ENCODE measurements around the gene PFDN4. TPM values are rescaled to one million over a fixed set of nuclear protein-coding genes. Genes with fewer than 3 reads are reported as not detected.
"Not testable (repeated sequence)": the region's sequence is repeated elsewhere in the genome, so short reads cannot be mapped to it uniquely, and the experiment has no call there.

Gene PFDN4
- polyA plus RNA-seq, 3 donors: 30.4 to 56.3 (median 35.4) TPM

DNA sequence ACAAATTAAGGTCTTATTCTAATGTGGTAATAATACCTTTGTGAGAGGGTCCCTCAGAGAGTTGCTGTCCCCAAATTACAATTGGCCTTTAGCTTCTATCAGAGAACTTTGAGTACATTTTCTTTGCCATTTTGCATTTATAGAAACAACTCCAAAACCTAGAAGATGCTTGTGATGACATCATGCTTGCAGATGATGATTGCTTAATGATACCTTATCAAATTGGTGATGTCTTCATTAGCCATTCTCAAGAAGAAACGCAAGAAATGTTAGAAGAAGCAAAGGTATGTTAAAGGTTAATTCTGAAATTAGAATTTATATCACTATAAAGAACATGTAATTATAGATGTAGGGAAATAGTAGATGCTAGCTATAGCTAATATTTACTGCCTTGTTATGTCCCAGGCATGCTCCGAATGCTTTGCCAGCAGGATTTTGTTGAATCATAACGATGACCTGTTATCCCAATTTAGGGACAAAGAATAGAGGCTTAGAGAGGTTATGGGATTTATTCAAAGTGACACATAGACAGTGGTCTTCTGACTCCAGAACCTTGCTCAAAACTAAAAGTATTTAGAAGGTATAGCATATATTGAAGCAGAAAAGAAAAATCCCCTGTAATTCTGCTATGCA, 7.4 kb downstream of the PFDN4 start:
- no peak overlapping the region for H3K27ac ChIP-seq (ENCODE audit: low read depth, low read length)
- WGBS, 3 donors: 87 to 93% (median 91%) methylated on average over 3 of the region's 3 CpGs

DNA sequence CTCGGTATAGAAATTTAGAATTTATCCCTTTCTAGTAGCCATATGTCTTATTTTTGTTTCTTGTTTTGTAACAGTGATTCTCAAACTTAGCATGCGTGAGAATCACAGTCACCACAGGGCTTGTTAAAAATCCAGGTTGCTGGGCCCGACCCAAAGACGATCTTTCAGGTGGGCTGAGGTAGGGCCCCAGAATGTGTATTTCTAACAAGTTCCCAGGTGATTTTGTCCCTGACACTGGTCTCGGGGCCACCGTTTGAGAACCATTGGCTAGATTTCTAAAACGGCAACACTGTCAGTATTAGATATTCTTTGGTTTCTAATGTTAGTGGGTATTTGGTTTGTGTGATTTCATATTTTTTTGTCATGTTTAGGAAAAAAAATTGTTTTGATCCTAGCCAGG, 9.9 kb downstream of the PFDN4 start:
- 86 to 91% (median 91%) methylated on average over 7 of the region's 7 CpGs for WGBS, 3 donors
- no peak overlapping the region for H3K27ac ChIP-seq (ENCODE audit: low read depth, low read length)

DNA sequence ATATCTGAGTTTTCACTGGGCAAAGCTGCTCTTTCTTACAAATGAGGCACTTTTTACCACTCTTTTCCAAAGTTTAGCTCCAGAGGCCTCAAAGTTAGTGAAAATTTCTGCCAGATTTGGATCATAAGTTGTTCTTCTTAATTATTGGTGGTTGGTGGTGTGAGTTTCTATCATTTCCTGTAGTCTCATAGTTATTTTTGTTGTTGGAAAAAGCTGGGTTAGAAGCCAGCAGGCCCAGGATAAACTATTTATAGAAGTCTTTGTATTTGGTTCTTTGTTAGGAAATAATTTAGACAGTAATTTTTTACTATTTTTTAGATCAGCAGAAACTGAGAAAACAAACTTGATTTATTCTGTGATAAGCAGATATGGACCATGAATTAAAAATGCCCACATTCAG, 10.6 kb downstream of the PFDN4 start:
- no peak overlapping the region for H3K27ac ChIP-seq (ENCODE audit: low read depth, low read length)

DNA sequence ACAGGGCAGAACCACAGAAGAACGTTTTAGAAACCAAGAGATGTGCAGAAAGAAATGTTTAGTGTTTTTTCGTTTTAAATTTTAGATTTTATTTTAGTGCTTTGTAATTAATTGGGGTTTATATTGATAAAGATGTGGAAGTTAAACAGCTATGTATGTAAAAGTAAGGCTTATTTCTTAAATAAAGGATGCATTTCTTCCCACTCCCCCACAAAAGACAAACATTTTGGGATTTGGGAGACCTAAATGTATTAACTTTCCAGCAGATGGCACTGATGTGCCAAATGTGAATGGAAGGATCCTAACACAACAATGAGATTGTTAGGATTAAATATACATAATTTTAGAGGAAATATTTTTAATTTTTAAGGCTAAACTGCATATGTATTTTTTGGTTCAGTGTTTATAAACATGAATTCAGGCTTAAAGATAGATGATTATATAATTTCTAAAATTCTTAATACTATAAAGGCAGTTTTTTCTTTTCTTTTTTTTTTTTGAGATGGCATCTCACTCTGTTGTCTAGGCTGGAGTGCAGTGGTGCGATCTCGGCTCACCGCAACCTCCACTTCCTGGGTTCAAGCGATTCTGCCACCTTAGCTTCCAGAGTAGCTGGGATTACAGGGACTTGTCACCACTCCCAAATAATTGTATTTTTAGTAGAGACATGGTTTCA, 12.0 kb downstream of the PFDN4 start:
- H3K27ac ChIP-seq (ENCODE audit: low read depth, low read length): no peak overlapping the region
- WGBS, 3 donors: 77 to 86% (median 81%) methylated on average over 6 of the region's 6 CpGs

DNA sequence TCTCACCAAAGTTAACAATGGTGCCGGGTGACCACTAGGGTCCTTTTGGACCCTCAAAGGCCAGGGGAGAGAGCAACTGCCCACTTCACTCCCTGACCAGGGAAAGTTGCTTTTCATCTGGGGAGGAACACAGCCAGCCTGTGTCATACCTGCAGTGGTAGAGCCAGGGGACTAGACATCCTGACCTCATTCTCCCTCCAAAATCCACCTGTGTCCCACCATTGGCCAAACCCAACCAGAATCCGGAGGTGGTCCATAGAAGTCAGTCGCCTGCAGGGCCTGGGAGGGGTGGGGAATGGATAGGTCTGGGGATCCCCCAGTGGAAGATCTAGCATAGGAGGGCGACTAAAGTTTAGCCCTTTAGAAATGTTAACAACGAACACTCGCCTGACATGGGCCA, 12.8 kb downstream of the PFDN4 start:
- no peak overlapping the region for H3K27ac ChIP-seq (ENCODE audit: low read depth, low read length)
- 93 to 96% (median 95%) methylated on average over 6 of the region's 6 CpGs for WGBS, 3 donors

DNA sequence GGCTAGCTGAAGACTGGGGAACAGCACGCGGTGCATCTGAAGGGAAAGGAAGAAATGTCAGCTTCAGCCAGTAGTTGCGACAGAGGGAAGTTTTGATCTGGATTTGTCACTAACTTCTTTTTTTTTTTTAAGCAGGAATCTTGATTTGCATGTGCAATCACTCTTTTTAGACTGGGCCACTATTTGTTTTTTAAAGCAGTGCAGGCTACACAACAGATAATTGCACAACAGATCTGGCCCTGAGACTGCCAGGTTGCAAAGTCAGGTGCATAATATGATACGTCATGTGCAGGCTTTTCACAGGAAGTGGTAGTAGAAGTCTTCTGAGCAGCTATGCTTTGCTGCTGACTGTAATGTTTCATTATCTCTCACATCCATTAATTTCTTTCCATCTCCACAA, 13.5 kb downstream of the PFDN4 start:
- no peak overlapping the region for H3K27ac ChIP-seq (ENCODE audit: low read depth, low read length)
- 55 to 70% (median 61%) methylated on average over 4 of the region's 4 CpGs for WGBS, 3 donors

DNA sequence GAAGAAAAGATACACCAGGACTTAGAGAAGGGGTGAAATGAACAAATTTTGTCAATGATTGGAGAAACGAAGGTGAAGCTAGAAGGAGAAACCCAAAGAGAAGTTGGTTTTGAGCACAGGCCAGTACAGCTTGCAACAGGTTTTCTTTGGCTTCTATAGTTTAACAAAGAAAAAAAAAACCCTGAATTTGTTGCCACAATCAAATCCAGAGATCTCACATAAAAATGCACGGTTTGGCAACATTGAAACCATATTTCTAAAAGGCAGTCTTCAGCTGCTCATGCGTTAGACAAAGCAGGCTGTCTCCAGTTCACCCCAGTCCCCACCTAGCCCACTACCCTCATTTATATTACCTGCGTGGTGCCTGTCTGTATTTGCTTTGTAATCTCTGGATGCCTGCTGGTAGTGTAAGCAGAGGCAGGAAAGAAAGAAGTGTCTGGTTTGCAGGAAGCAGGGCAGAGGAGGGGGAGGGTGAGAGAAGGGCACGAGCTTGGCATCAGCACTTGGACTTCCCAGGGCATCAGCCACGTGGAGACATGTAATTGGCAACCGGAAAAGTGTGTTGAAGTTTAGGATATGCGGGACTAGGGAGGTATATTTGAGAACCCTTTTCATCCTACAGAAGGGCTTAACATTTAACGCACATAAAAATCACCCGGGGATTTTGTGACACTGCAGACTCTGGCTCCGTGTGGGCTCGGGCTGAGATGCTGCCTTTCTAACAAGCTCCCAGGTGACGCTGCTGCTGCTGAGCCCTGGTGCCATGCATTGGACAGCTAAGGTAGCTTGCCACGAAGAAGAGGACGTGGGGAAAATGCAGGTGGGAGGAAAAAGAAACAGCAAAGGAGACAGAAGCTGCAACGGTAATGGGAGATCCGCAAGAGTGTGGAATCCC, 14.4 kb downstream of the PFDN4 start:
- 52 to 57% (median 54%) methylated on average over 17 of the region's 17 CpGs for WGBS, 3 donors
- no peak overlapping the region for H3K27ac ChIP-seq (ENCODE audit: low read depth, low read length)

DNA sequence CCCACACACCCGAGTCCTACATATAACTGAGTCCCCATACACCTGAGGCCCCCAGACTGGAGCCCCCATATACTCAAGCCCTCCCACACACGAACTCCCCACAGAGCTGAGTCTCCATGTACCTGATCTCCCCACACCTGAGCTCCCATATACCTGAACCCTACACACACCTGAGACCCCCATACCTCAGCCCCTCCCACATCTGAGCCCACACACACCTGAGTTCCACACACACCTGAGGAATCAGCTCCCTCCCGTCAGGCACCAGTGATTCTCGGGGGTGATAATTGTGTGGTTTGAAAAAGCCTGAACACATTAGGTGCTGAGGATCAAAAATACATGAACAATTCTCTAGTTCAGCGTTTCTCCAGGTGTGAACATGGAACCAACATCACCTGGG, 15.4 kb downstream of the PFDN4 start:
- 67 to 89% (median 82%) methylated on average over 5 of the region's 5 CpGs for WGBS, 3 donors
- no peak overlapping the region for H3K27ac ChIP-seq (ENCODE audit: low read depth, low read length)

DNA sequence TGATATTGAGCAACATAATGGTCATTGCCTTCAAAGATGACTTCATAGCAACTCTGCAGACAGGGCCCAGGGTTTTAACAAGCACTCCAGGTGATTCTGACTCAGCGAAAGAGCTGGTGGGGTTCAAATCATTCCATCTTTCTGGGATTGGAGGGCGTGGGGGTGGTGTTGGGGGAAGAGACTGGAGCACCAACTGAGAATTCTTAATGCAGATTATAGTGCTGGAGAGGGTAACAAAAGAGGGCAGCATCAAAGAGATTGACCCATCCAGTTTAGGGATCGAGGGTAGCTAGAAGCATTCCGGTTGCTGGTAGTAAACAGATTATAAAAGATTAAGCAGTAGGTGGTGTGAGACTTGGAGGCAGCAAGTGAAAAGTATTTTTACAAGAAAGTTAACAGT, 15.9 kb downstream of the PFDN4 start:
- no peak overlapping the region for H3K27ac ChIP-seq (ENCODE audit: low read depth, low read length)
- 70 to 75% (median 71%) methylated on average over 4 of the region's 4 CpGs for WGBS, 3 donors

DNA sequence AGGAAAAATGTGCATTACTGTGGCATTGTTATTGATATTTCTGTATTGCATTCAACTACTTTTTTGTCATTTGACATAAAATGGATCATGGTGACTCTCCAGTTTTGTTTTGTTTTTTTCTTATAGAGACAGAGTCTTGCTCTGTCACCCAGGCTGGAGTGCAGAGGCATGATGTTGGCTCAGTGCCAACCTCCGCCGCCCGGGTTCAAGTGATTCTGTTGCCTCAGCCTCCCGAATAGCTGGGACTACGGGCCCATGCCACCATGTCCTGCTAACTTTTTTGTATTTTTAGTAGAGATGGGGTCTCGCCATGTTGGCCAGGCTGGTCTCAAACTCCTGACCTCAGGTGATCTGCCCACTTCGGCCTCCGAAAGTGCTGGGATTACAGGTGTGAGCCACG, 16.8 kb downstream of the PFDN4 start:
- WGBS, 3 donors: 84 to 93% (median 85%) methylated on average over 9 of the region's 9 CpGs
- not testable (repeated sequence) for H3K27ac ChIP-seq (ENCODE audit: low read depth, low read length)

DNA sequence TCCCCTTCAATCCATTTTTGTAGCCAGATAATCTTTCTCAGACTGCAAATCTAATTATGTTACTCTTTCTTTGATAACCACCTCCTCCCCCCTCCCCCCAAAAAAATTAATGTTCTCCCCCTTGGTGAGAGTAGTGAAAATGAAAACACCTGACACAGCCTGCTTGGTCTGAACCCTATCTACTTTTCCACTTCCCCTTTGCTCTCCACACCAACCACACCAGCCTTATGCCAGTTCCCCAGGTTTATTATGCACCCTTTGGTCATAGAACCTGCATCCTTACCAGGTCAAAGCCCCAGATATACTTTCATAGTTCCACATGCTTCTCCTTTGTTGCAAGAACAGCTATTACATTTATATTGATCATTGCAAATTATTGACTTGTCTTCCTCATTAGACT, 19.4 kb downstream of the PFDN4 start:
- H3K27ac ChIP-seq (ENCODE audit: low read depth, low read length): no peak overlapping the region

DNA sequence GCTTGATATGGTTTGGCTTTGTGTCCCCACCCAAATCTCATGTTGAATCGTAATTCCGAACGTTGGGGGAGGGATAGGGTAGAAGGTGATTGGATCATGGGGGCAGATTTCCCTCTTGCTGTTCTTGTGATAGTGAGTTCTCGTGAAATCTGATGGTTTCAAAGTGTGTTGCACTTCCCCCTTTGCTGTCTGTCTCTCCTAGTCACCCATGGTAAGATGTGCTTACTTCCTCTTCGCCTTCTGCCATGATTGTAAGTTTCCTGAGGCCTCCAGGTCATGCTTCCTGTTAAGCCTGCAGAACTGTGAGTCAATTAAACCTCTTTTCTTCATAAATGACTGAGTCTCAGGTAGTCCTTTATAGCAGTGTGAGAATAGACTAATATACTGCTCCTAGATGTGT, 19.9 kb downstream of the PFDN4 start:
- WGBS, 3 donors: 83 to 93% (median 91%) methylated on average over 5 of the region's 5 CpGs

DNA sequence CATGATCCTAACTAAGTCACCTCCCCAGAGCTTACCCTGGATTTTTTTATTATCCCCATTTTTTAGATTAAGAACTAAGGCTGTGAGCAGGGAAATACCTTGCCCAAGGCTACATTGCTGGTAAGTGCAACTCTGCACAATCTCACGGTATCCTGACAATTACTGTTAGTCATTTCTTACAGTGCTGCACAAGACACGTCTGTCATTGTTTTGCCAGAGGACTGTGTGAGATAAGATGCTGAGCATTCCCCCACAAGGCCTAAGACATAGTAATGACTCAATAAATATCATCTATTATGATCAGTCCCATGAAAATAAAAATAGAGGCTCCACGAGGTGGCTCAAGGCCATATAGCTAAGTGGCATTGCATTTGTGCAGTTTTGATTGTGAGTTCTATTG, 21.0 kb downstream of the PFDN4 start:
- no peak overlapping the region for H3K27ac ChIP-seq (ENCODE audit: low read depth, low read length)
- WGBS, 3 donors: 64 to 82% (median 81%) methylated on average over 3 of the region's 3 CpGs

More for the DNA sequence above, 19.9 kb downstream of the PFDN4 start:
- H3K27ac ChIP-seq (ENCODE audit: low read depth, low read length): no peak overlapping the region

DNA sequence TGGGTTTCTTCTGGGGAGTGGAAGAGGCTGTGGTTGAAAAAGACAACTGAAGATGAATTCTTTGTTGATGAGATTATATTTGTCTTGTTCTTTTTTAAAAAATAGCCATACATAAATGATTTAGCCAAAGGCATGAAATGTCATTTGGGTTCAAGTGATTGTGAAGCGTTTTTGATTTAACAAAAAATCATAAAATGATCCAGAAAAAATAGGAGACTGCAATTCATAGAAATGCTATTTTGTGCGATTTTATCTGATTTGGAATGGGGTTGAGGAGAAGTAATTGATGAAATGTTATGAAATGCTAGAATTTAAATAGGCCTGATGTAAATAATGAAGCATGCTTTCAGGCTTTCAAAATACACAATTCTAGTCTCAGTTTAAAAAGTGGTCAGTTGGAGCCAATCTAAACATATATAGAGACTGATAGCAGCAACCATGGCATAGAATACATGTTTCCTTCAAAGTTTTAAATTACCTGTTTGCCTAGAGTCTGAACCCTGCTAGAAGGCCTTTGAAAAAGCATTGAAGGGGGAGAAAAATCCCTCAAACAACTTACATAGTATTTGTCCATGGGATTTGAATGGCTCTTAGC, 21.8 kb downstream of the PFDN4 start:
- WGBS, 3 donors: 84 to 90% (median 89%) methylated on average over 2 of the region's 2 CpGs
- no peak overlapping the region for H3K27ac ChIP-seq (ENCODE audit: low read depth, low read length)

DNA sequence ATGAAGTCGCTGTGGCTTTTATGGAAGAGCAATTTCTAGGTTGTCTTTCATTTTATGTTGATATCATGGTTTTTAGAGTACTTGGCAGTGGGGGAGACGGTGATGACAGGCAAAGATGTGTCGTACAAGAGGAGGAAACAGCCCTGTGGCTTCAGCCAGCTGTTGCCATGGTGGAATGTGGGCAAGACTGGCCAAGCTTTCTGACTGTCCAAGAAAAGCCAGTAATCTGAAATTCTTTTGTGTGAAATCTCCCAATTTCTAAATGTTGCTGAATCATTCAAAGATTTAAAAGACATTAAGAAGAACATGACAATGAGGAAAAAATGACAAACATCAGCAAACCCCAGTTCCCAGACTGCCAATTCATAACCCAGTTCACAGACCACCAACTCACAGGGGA, 23.1 kb downstream of the PFDN4 start:
- WGBS, 3 donors: 67 to 80% (median 76%) methylated on average over 3 of the region's 3 CpGs
- H3K27ac ChIP-seq (ENCODE audit: low read depth, low read length): no peak overlapping the region

DNA sequence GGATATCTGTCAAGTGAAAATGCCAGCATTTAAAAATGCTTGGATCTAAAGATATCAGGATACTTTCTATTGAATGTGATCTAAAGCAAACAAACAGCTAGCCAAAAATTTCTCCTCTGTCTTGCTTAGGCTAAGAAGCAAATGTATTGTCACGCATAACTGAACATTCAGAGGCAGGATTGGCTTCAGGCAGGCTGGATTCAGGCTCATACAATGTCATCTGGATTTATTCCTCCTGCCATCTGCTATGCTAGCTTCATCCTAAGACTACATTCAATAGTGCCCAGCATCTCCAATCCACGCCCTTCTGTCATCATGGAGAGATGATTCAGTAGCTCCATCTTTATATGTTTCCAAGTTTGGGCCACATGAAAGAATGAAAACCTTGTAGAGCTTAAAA, 27.1 kb downstream of the PFDN4 start:
- 85 to 93% (median 91%) methylated on average over 2 of the region's 2 CpGs for WGBS, 3 donors
- H3K27ac ChIP-seq (ENCODE audit: low read depth, low read length): no peak overlapping the region

DNA sequence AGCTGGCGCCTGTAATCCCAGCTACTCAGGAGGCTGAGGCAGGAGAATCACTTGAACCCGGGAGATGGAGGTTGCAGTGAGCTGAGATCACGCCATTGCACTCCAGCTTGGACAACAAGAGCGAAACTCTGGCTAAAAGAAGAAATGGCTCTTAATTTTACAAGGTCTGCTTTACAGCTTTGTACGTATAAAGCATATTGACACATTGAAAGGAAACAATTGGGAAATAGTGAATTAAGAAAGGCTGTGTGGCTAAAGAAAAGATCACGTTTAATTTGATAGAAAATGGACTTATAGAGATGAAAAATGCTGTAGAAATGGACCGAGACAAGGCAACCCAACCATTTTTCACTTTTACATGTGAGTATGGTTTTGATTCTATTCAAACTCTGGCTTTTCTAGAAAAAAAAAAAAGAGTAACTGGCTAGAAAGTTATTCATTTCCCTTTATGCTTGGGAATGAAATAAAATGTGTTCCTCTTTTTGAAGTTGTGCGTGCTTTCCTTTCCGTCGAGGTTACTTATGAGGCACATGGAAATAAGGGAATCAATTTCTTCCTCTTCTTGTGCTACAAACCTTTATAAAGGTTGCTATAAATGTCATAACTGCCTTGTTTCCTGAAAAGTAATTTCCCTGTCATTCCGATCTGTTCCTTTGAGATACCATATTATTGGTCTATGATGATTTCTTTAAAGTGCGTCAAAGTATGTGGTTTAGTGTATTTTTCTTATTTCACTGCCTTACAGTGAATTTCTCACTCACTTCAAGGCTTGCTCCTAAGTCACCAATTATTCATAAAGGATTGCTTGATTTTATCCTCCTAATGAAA, 29.4 kb downstream of the PFDN4 start:
- no peak overlapping the region for H3K27ac ChIP-seq (ENCODE audit: low read depth, low read length)
- 64 to 80% (median 64%) methylated on average over 12 of the region's 12 CpGs for WGBS, 3 donors

DNA sequence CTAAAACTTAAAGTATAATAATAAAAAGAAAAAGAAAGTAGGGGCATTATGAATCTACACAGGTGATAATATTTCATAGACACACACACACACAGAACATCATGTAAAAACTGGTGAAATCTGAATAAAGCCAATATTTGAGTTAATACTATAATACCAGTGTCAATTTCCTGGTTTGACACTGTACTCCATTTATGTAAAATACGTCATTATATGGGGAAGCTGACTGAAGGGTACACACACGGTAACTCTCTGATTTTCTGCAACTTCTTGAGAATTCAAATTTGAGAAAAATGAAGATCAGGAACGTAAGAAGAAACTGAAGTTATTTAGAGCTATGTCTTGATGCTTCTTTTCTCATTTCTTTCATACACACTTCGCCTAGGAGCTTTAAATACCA, 36.2 kb downstream of the PFDN4 start:
- WGBS, 3 donors: 76 to 88% (median 85%) methylated on average over 4 of the region's 4 CpGs
- no peak overlapping the region for H3K27ac ChIP-seq (ENCODE audit: low read depth, low read length)
